Superior temporal gyrus (tissue), 1 donor: Measurements from ENCODE around the gene WDFY3.

ENCODE experiments used
- DNase-seq: peaks from one replicate; pipeline ENCODE4 v3.0.0-alpha.2; 2016; ENCODE audit errors: extremely low spot score

The WDFY3 gene

DNA sequence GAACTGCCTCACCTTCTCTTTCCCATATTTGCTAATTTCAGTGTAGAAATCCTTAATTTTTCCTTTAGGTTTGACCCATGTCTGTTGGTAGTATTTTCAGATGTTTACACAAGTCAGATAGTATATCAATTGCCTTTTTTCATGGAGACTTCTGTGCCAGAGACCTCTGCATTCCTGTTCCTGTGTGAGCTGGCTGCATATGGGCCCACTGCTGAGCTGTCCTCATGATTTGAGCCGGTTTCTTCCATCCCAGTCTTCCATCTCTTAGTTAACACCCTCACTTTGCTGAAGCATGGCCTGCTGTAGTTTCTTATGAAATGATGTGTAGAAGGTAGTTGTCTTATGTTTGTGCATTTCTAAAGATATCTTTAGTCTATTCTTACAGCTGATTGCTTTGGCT is 343.5 kb downstream of the WDFY3 start:
- DNase-seq: no peak
